Mesangial cell (primary cell): ENCODE data around the gene PSEN2. TPM values are rescaled to one million over a fixed set of nuclear protein-coding genes. Genes with fewer than 3 reads are reported as not detected.

Experiments used
- total RNA-seq: library from RNA; depleted of rRNA; stranded (reverse); fragments of >200 nt; gene quantifications from 2 replicates; pipeline ENCODE4 v1.2.3, GENCODE V29; 2015

Gene PSEN2
- total RNA-seq, result 13.1 and 13.7 TPM in 2 replicates

GRCh38 chr1:226870401-226871279 is at the start of gene PSEN2:
Gene PSEN2, plus strand, starts transcription at chr1:226870616. Its CDS starts 11,292 bp downstream, at chr1:226881908.

GRCh38 chr1:226940029-226940805 is 69.8 kb downstream of the PSEN2 start, which contains the start of gene COQ8A:
Gene COQ8A, plus strand, starts transcription at chr1:226940294. Its CDS starts 21,092 bp downstream, at chr1:226961386.

Other genes starting within 250 kb of the PSEN2 start
- 4.7 and 8.0 TPM in 2 replicates for gene ITPKB, start 131.3 kb upstream of the PSEN2 start, total RNA-seq
- gene COQ8A, start 69.7 kb downstream of the PSEN2 start, total RNA-seq, result 5.1 and 14.8 TPM in 2 replicates